Stromal cell of bone marrow (primary cell): ENCODE data around the gene SND1.
"Not testable (repeated sequence)": the region's sequence is repeated elsewhere in the genome, so short reads cannot be mapped to it uniquely, and the experiment has no call there.

Experiments
- DNase-seq: peaks from one replicate; pipeline ENCODE4 v3.0.0-alpha.2; 2012; ENCODE audit warnings: low read depth

The SND1 gene

DNA sequence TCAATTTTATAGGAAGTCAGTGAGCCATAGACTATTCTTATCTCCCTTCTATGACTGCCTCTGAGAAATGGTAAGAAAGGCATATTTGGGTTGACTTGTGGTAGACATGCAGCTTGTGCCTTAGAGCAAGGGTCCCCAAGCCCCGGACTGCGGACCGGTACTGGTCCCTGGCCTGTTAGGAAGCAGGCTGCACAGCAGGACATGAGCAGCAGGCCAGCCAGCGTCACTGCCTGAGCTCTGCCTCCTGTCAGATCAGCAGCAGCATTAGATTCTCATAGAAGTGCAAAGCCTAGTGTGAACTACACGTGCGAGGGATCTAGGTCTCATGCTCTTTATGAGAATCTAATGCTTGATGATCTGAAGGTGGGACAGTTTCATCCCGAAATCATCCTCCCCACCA, 180.6 kb downstream of the SND1 start:
- DNase-seq, result no peak

GRCh38 chr7:127833641-127834040, 181.6 kb downstream of the SND1 start:
- peak; percentile 16 for DNase-seq

DNA sequence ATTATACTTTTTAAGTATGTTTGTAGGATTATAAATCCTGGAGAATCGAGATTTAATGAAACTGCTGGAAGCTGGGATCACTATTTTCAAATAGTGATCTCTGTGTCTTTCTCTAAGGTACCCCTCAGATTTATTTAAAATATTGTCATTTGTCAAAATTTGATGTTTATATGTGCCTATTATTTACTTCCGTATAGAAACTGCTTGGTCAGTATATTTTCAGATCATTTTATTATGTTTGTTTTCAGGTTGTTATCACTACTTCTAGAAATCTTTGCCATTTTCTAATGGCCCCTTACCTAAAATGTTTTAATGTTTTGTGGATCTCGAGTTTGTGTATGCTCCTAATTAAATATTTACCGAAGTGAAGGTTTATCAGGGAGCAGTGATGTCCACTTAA, 183.7 kb downstream of the SND1 start:
- DNase-seq, result no peak

- DNase-seq, result not testable (repeated sequence)
Observed at GRCh38 chr7:127837816-127838410, 185.9 kb downstream of the SND1 start.

GRCh38 chr7:127838816-127839415, 186.9 kb downstream of the SND1 start:
- DNase-seq, result no peak

- DNase-seq, result no peak
Observed at GRCh38 chr7:127840226-127840951, 188.4 kb downstream of the SND1 start.

DNA sequence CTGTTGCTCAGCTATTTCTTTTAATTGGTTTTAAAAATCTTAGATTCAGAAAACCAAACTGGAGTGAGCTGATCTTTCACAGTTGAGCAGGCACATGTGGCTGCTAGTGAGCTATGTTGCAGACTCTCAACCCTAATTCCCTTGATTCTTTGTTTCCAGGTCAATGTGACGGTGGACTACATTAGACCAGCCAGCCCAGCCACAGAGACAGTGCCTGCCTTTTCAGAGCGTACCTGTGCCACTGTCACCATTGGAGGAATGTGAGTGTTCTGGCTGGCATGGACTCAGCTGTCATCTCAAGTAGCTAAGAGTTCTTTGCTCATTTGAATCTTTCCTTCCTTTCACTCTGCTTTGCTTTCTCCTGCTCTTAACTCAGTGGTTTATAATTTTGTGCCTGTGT, 192.2 kb downstream of the SND1 start:
- DNase-seq, result no peak

DNA sequence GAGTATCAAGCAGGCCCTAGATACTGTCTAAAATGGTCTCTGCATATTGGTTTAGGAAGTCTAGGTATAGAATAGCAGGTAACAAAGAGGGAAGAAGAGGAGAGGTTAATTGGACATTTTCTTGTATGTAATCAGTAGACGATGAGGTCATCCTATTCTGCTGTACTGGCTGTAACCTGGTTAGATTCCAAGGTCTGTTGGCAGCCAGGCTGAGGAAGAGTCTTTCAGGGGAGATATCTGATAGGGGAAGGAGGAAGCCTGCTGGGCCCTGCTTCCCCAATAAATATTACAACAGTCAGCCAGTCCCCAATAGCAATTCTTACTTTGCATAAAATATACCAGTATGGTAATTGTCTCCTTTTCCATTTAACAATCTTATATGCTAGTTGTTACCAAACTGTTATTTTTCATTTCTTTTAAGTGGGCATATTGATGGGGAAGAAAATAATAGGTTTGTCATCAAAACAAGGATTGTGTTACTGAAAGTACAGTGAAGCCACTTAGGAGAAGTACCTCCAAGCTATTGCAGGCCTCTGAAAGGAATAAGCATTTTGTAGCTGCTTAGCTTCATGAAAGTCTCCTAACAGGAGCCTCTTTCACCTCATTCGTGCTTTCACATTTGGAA, 192.8 kb downstream of the SND1 start:
- DNase-seq, result no peak

GRCh38 chr7:127845522-127846214, 193.7 kb downstream of the SND1 start:
- DNase-seq, result no peak

DNA sequence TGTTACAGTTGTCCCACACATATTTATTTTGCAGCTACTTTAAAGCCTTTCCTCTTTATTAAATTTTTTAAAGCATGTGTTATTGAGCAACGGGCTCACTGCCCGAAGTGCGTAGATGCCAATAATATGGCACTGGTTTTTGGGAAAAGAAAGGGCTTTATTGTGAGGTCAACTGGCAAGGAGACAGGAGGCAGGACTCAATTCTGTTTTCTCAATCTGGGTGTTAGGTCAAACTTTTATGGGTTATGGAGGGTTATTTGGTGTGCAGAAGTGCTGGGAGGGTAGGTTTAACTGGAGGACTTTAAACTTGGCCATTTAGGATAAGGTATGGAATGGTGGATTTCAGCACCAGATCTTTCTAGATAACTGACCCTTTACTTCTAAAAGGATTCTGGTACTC, 195.6 kb downstream of the SND1 start:
- no peak for DNase-seq

DNA sequence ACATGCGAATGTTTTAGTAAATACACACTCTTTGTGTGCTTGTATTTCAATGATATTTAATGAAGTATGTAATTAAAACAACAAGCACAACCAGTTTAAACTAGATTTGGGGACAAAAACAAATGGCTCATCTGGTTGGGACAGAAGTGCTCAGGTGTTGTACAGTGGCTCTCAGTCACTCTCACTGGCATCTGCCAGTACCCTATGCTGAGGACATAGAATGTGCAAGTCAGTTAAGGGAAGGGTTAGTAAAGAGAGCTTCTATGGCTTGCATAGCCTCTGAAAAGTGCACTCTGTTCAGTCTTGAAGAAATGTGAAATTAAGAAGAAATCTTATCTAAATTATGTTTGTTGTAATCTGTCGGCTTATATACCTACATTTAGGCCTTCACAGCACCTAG, 196.2 kb downstream of the SND1 start:
- no peak for DNase-seq

- DNase-seq, result no peak
Observed at GRCh38 chr7:127850195-127850594, 198.2 kb downstream of the SND1 start.

- no peak for DNase-seq
Observed at GRCh38 chr7:127854383-127854782, 202.4 kb downstream of the SND1 start.

DNA sequence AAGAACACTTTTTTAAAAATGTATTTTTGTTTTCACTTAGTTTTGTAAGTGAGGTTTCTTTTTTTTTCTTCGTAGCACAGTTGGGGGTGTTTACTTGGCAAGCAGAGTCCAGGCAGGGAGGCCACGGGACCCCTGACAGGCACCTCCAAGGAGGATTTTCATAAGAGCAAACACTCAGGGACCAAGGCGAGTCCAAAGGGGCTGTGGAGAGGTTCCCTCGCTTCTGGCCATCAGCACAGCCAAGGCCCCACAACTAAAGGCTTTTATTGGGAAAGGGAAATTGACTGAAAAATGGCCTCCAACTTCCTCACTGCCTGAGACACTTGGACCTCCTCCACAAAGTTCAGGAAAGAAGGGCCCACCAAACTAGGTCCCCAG, 205.5 kb downstream of the SND1 start:
- no peak for DNase-seq

DNA sequence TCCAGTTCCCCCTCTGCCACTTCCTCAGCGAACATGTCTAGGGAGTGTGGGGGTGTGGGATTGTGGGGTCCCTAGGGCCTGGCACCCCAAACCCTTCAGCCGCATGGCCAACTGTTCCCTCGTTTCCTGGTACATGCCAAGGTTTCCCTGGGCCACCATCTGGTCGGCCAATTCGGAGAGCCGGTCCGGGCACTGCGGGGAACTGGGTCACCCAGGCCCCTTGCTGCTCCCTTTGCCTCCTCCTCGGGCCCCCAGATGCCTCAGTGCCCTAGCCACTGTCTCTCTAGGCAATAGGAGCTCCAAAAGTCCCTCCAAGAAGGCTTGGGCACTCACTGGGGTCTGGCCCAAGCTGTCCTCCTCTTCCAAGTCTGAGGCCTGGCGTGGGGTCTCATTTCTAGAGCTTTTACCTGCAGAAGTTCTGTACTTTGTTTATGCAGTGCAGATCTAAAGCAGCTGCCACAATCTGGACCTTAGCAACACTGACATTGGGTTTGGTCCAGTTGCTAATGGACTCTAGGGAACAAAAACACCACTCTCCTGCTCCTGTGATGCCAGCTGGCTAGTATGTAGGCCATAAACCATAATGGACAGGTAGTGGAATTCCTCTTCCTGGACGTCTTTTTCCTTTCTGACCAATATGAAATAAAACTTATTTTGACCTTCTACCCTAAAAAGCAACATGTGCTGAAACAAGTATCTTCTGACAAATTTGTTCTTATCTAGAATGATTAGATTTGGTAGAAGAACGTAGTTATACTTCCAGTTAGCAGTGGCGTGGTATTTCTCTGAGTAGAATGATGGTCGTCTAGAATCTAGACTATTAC, 206.3 kb downstream of the SND1 start:
- no peak for DNase-seq

DNA sequence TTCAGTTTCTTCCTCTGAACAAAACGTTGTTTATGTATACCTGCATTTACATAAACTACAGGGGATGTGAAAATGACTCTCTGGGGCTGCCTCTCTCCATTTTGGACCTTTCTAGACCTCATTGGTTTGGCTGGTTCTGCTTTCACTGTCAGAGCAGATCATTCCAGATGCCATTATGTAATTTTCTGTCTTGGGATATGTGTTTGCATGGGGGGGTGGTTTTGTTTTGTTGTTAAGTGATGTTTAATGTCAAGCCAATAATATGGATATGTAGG, 206.9 kb downstream of the SND1 start:
- no peak for DNase-seq

DNA sequence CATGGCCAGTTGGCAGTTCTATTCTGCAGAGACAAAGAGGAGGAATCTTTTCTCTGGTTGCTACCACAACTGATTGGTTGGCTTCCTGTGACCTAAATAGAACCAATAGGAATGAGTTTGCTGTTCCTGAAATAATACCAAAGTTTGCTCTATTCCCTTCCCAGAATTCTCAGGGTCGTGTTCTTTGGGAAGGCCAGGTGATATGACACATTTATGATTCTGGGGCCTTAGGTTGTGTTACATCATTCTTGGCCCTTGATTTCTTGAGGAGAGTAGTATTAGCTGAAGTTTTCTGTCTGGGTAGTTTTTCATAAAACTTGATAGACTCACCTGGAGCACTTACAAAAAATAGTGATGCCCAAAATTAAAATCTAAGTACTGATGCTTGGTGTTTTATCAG, 207.3 kb downstream of the SND1 start:
- no peak for DNase-seq

DNA sequence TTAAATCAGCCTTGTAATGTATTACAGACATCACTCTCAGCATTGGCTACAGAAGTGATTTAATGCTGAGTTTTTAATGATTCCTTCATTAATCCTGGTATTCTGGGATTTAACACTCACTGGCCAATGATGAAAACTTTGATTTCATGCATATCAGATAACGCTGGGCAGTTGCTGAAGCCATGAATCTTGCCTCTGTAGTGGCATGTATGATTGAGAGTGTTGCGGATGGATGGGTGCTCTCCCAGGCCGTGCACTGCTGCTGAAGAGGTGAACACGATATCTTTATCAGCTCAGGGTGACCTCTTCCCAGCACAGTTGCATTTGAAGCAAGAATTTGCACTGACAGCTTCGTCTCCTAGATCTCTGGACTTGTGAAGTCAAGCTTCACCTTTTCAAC, 210.5 kb downstream of the SND1 start:
- no peak for DNase-seq

DNA sequence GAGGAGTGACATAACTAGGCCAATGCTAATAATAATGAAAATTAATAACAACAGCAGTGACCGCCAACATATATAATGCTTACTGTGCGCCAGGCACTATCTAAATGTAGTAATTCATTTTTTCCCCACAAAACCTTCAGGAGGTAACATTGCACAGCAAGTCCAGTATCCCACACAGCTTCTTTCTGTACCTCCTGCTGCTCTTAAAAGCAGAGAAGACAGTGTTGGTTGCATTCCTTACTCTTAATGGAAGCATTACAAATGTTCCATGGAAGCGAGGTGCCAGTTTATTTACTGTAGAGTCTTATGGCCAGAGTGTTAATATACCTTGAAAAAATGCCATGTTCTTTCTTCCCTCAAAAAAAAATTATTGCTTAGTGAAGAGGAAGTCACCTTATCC, 211.1 kb downstream of the SND1 start:
- DNase-seq, result no peak

DNA sequence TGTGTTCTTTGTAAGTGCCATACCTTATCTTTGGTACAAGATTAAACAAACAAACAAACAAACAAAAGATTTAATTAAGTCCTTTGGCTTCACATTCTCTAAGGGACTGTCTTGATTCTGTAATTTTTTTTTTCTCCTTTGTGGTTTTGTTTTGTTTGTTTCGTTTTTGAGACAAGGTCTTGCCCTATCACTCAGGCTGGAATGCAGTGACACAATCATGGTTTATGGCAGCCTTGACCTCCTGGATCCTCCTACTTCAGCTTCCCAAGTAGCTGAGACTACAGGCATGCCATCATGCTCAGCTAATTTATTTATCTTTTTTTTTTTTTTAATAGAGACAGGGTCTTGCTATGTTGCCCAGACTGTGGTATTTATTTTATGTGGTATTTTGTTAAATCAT, 213.5 kb downstream of the SND1 start:
- DNase-seq, result no peak

DNA sequence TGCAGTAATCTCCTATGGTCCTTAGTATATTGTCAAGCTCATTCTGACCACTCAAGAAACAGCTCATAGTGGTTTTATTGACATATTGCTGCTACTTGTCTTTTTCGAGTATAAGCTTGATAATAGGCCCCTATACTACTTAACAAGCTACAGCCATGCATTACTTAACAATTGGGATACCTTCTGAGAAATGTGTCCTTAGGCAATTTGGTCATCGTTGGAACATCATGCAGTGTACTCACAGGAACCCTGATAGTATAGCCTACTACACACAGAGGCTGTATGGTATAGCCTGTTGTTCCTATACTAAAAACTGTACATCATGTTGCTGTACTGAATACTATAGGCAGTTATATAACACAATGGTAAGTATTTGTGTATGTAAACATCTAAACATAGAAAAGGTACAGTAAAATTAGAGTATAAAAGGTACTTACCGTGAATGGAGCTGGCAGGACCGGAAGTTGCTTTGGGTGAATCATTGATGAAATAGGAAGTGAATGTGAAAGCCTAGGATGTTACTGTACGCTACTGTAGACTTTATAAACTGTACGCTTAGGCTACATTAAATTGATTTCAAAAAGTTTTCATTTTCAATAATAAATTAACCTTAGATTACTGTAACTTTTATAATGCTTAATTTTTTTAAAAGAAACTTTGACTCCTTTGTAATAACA, 218.4 kb downstream of the SND1 start:
- DNase-seq, result no peak
